ENCODE results near the gene ALG11.
"Not testable (repeated sequence)": the region's sequence is repeated elsewhere in the genome, so short reads cannot be mapped to it uniquely, and the experiment has no call there.

ALG11 gene, protein sequence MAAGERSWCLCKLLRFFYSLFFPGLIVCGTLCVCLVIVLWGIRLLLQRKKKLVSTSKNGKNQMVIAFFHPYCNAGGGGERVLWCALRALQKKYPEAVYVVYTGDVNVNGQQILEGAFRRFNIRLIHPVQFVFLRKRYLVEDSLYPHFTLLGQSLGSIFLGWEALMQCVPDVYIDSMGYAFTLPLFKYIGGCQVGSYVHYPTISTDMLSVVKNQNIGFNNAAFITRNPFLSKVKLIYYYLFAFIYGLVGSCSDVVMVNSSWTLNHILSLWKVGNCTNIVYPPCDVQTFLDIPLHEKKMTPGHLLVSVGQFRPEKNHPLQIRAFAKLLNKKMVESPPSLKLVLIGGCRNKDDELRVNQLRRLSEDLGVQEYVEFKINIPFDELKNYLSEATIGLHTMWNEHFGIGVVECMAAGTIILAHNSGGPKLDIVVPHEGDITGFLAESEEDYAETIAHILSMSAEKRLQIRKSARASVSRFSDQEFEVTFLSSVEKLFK

DNA sequence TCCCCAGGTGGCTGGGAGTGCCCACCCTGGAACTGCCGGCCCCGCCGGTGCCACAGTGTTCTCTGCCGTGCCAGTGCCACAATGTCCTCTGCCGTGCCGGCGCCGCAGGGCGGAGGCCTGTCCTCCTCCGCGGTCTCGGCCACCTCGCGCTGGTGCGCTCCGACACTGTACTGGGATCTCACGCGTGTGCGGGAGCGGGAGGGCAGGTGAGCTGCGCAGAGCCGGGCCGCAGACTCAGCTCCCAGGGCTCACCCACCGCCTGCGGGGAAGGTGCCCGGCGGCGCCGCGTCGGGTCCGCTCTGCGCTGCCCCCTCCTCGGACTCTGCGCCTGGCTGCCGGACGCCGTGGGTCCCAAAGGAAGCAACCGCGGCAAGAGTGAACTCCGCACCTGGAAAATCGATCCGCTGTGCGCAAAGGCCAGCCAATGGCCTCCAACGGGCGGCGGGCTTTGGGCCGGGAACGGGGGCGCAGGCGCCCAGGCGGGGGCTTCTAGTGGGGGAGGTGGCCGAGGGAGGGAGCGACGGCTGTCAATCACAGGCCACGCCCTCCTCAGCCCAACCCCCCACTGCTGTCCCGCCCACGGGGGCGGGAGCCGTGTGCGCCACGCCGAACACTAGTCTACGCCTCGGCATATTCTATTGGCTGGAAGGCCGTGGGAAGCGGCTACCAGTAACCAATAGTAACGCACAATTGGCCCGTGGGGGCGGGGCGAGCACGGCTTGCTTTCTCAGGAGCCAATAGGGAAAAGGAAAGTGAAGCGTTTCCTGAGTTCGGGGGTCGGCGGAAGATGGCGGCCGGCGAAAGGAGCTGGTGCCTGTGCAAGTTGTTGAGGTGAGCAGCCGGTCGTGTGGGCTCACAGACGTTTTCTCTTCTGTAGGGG, at the start of gene ALG11:
ALG11 (plus strand) TSS at position 767 of the 880 bp plus-strand sequence; CDS start at position 788, 21 bp downstream.
- peak; percentile 99 for DNase-seq

DNA sequence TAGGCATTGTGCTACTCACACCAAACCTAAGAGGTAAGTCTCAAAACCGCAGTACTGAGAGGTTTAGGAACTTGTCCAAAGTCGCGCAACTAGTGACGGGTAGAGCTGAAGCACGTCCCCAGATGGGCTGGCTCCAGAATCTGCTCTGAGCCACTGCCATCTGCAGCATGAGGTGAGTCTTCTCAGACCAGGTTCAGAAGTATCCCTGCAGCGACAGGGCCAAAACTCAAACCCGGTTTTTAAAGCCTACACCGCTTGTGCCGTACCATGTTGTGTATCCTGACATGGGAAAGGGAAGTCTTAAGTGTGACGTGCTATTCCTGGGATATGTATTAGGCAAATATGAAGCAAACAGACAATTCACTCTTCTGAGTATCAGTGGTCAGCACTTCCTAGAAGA, 46.0 kb upstream of the ALG11 start:
- no peak for DNase-seq

DNA sequence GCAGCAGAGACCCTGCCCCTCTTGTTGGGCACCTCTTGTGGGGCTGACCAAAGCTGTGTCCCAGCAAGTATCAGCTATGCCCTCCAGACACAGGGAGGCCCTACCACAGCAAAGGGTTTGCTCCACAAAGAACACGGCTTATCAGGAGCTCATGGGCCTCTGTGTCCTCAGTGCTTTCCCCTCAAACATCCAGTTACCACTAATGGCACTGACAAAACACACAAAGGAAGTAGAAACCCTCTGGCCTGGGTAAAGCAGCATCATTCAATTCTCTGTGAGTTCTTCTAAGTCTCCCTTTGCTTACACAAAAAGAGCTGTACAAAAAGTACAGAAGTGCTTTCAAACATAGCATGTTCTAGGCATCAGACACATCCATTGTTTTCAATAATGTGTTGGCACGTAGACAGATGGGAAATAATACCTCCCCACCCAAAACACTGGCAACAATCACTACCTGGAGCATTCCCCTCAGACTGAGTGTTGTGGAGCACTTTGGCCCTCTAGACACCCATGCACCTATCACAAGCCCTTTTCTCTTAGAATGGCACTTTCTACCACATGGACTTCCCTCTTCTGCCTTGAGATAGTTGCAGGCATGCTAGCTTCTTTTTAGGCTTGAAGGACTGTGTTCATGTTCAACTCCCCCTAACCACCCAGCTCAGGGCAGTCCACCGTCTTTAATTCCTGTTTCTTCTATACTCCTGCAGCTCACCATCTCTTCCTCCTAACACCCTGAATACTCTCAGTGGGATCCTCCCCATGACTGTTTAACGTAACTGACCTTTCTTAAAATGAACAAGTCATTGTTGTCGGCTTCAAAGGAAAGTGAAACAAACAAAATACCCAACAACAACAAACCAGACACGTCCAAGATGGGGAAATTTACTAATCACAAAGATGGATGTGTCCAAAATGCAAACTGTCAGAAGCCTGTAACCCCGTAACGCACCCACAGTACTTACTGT, 44.4 kb upstream of the ALG11 start:
- no peak for DNase-seq

DNA sequence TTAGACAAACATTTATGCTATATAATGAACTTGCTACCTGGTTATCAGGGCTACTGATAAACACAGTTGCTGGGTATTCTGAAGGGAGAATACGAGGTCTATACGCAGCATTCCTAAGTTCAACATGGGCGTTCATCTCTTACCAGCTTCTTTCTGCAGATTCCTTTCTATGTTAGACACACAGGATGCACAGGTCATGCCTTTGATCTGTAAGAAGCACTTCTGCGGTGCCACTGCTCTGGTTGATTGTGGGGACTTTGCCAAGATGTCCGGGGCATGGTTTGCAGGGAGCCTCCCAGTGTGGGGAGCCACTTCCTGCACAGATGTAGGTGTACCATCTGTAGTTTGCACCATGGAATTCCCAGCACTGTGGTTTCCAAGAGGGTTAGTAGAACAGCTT, 41.8 kb upstream of the ALG11 start:
- no peak for DNase-seq

DNA sequence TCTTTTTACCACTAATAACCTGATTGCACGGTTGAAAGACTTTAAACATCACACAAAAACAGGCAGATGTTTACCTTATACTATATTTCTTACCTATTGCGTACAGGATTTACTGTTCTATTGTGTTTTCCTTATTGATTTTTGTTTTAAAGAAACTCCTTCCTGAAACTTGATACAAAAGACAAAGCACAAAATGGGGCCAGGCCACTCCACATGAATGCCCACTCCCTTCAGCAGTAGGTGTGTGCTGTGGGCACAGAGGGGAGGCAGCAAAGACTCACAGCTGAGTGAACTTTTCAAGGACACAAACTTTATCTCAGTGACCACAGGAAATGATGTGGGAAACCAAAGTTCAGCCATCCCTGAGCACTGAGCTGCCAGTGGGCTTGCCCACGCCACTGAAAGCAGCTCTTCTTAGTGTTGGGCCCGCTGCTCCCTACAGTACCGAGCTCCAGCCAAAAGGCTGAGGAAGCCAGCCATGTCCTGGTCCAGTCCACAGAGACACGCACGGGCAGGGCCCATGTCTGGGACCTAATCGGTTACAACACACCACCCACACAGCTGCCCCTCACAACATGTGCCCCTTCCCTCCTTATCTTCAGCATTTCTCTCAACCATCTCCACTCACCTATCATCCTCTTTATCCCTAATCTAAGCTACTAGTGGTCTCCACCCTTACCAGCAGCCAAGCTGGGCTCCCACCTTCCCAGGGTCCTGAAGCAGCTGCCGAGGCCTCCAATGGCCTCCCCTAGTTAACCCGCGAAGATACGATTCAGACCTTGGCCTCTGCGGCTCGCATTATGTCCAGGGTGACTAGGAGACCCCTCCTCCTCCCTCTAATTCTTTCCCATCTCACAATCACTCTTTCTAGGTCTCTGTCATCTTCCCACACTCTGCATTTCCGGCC, 40.4 kb upstream of the ALG11 start:
- no peak for DNase-seq

DNA sequence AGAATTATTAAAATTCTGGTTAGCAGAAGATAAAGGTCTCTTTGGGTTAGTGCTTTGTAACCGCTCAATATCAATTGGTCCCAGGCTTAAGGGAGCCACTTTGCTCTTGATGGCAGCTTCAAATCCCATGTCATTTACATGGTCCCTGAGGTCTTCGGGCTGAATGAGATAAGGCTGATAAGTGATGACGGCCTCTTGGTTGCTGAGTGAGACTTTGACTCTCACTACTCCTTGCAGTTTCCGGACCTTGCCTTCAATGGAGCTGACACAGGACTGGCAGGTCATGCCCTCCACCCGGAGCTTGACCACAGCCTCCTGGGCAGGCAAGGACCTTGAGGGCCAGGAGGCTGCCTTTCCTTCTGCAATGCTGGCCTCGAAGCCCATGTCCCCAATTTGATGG, 37.7 kb upstream of the ALG11 start:
- no peak for DNase-seq

DNA sequence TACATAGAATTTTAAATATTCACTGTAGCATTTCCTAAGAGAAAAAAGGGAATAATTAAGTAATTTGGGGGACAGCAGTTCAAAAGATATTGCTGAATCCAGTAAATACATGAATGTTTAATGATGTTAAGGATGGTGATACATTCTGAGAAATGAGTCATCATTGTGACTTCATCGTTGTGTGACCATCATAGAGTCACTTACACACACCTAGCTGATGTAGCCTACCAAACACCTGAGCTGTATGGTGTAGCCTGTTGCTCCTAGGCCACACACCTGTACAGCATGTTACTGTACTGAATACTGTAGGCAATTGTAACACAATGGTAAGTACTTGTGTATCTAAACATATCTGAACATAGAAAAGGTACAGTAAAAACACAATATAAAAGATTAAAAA, 35.8 kb upstream of the ALG11 start:
- no peak for DNase-seq

DNA sequence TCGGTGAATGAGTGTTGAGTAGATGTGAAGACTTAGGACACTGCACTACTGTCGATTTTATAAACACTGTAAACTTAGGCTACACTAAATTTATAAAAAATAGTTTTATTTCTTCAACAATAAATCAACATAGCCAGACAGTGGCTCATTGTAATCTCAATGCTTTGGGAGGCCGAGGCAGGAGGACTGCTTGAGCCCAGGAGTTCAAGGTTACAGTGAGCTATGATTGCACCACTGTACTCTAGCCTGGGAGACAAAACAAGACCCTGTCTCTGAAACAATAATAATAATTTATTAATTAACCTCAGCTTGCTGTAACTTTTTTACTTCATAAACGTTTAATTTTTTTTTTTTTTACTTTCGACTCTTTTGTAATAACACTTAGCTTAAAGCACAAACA, 35.3 kb upstream of the ALG11 start:
- no peak for DNase-seq

DNA sequence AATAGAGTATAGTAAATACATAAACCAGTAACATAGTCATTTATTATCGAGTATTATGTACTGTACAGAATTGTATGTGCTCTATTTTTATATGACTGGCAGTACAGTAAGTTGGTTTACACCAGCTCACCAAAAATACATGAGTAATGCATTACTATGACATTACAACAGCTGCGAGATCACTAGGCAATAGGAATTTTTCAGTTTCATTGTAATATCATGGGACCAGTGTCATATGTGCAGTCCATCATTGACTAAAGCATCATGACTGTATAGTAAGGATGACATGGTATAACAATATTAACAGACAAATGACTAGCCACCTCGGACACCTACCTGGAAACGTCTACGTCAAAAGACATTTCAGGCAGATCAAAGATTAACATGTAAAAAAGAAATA, 34.6 kb upstream of the ALG11 start:
- DNase-seq, result no peak

DNA sequence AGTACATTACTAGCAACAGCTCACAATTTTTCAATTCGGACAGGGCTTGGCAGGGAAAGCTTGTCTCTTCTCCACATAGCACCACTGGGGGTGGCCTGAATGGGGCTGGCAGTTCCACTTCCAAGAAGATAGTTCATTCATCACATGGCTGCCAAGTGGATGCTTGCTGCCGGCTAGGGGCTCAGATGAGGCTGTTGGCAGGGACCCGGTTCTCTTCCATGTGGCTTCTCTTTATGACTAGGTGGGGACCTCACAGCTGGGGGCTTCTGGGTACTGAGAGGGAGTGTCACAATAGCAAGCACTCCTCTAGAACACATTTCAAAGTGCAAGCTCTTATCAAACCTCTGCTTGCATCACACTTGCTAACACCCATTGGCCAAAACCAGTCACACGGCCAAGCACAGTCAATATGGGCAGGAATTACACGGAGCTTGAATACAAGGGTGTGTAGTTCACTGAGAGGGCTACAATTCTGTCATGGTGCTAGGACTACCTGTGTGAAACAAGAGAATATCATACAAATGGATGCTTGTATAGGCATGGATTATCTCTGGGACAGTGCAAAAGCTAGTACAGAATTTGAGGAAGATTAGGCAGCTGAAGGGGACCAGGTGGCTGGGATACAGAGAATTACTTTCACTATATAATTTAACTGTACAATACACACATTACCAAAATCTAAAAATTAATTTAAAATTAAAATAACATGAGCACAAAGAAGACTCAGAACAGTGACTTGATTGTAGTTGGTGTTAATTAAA, 33.2 kb upstream of the ALG11 start:
- DNase-seq, result no peak

DNA sequence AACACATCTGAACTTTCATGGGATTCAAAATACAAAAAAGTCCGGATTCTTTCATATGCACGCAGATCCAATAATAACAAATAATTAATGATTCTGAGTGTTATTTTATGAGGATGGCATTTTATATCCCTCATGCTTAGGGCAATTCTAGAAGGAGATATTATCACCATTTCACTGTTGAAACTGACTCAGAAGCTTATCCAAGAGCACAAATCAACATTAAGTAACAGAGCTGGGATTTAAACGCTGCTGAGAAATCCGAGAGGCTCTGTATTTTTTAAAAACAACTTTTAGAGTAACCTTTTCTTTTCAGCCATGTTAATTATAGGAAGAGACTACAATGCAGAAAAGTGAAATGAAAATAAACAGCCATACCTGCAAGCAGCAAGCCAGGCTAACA, 31.3 kb upstream of the ALG11 start:
- no peak for DNase-seq

DNA sequence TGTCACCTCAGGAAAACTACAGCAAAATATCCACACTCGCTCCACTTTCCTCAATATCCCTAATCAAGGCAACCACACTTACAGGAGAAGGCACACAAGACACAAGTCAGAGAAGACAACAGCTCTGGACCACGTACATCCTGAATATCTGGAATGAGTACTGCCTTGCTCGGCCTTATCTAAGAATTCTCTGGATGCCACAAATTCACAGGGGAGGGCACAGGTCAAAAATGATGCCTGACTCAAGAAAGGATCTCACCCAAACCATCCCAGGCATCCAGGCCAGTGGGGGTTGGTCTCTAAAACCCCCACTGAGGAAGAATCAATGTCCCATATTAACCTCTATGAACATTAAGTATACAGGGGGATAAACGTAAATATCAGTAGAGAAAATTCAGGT, 30.8 kb upstream of the ALG11 start:
- no peak for DNase-seq

DNA sequence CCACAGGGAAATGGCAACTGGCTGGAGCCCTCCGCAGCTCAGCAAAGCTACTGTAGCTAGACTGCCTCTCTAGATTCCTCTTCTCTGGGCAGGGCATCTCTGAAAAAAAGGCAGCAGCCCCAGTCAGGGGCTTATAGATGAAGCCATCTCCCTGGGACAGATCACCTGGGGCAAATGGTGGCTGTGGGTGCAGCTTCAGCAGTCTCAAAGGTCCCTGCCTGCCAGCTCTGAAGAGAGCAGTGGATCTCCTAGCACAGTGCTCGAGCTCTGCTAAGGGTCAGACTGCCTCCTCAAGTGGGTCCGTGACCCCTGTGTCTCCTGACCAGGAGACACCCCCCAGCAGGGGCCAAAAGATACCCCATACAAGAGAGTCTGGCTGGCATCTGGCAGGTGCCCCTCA, 28.9 kb upstream of the ALG11 start:
- DNase-seq, result not testable (repeated sequence)

DNA sequence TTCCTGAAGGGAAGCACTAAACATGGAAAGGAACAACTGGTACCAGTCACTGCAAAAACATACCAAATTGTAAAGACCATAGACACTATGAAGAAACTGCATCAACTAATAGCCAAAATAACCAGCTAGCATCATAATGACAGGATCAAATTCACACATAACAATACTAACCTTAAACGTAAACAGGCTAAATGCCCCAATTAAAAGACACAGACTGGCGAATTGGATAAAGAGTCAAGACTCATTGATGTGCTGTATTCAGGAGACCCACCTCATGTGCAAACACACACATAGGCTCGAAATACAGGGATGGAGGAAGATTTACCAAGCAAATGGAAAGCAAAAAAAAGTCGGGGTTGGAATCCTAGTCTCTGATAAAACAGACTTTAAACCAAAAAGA, 27.3 kb upstream of the ALG11 start:
- not testable (repeated sequence) for DNase-seq

DNA sequence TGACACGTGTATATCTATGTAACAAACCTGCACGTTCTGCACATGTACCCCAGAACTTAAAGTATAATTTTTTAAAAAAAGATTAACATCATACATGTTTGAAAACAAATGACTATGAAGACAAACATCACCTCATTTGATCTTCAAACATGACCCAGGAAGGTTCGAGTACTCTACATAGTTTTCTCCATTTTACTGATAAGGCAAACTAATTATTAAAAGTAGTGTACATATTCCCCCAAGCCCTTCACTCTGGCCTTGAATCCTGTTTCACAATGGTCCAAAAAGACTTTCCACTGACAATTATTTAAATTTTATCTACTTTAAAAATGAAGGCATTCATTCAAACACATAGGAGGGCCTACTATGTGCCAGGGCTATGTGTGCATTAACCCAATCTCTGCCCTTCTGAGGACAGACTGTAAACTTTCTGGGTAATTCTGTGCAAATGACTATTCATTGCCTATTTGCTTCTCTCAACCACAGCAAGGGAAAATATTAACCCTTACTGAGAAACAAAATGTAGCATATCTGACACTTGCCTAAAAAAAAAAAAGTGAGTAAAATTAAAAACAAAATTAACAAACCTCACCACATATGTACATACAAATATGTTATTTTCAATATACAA, 23.1 kb upstream of the ALG11 start:
- DNase-seq, result no peak

DNA sequence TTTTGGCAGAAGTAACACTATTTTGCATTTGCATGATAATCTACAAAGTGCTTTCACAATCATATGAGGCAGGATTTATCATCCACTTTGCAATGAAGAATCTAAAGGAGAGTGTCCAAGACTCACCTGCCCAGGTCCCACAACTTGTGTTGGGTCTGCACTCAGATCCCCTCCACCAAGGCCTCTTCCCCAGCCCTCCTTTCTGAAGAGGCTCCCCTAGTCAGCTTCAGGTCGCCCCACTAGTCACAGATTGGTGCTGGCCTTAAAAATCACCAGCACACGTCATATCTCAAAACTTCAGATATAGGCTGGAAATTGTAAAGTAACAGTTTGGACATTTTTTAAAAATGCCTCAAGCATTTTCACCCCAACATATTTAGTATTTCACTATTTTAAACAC, 18.5 kb upstream of the ALG11 start:
- DNase-seq, result no peak

DNA sequence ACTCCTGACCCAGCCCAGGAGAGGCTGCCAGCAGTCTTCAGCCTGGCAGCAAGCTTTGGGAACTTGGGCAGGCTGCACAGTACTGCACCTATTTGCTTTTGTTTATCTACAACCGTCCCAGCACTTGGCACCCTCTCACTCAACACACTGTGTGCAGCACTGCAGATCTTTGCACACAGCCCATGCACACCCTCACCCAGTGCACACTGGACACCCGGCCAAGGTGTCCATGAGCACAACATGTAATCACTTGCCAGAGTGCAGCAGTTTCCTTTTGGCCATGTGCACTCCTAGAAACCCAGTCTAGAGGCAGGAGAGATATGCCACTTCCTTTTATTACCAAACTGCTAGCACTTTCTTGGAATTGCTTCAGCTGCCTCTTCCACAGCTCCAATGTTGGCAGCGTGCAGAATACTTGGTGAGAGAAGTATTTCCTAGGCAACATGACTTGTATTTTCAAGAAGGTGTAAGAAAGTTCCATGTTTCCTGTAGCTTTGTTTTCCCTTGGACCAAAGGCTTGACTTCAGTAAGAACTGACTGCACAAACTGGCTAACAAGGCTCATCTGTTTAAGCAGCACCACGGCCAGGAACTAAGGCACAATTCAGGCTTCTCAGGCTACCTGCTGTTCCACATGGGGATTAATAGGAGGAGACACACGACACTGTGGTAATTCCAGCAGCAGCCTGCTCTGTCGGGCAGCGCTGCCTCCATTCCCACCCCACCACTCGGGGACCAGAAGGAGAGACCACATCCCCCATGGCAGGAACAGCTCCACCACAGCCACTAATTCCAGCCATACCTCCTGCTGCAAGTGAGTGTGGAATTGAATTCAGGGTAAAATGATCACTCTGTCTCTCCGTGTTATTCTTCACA, 16.3 kb upstream of the ALG11 start:
- DNase-seq, result peak; percentile 36

DNA sequence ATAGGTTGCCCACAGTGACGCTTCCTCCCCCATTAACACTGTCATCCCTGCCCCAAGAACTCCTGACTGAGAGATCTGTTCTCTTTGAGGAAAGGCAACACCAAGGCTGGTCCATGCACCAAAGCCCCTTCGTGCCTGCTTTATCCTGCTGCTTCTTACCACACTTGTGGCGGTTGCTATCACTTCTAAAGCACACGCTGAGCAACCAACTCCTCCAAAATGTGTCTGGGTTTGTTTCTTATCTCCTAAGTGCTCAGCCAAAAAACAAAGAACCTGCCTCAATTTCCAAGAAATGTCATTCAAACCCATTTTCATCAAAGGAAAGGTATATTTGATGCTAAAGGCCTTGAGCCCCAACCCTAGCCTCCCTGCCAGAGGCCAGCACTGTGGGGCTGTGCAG, 15.6 kb upstream of the ALG11 start:
- DNase-seq, result no peak

DNA sequence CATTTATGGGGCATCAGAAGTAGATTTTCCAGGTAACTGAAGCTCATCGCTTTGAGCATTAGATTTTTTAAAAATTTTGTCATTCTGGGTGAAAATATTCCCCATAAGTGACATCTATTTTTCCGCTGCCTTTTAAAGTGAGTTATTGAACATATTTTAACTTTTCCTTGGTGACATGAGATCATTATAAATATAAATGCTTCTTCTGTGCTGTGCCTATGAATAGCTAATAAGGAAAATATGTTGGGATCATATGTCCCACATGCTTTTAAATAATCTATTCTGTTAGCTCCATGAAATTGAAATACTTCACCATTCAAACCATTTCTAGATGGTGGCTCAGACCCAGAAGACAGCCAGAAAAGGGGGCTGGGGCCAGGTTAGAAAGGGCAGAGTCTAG, 15.0 kb upstream of the ALG11 start:
- DNase-seq, result no peak
